ENCODE data around the gene LAYN. TPM values are rescaled to one million over a fixed set of nuclear protein-coding genes. Genes with fewer than 3 reads are reported as not detected.

The LAYN gene
- total RNA-seq, 4 donors from 2014 or later, result 1.5 to 5.1 (median 3.8) TPM

DNA sequence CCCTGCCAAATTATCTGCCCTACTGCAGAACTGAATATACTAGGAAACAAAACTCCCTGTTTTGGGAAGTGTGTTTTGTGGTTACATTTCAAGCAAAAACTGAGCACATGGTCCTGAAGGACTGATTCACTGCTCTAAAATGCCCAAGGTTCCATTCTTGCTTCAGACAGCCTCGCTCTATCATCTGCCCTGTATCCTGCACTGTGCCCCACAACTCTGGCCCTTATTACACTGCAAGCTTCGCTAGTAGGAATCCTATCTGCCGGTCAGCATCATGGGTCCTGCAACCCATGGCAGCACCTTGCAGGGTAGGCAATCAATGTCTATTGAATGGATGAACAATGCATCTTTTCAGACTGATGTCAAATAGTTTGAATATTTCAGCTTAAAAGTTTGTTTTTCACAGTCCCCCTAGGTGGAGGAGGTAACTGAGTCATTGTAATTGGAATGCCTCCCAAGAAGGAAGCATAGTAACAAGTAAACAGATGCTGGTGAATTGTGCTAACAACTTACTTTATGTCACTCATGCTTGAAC, 21.3 kb downstream of the LAYN start:
- no peak for TF ChIP-seq CTCF (IDR thresholded peaks at IDR 0.05; ENCODE audit: low read depth)

GRCh38 chr11:111562692-111563389, 22.3 kb downstream of the LAYN start:
- no peak for TF ChIP-seq CTCF (IDR thresholded peaks at IDR 0.05; ENCODE audit: low read depth)

DNA sequence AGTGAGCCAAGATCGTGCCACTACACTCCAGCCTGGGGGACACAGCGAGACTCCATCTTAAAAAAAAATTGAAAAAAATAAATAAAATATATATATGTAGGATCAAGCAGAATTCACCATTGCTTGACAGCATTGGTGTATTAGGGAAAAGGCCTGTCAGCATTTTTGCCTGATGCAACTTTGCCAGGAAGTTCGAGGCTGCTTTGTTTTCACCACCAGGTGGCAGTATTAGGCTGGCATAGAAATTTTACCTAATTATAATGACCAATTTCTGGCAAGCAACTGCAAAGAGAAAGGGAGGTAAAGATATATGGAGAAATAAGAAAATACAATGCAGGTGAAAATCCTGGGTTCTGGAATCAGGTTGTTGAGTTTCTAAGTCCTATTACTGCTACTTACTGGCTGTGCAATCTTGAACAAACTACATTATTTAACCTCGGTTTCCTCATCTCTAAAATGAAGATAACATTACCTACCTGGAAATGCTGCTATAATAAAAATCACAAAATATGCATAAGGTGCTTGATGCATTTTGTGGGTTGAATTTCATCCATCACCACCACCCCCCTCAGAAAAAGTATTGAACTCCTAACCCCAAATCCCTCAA, 24.7 kb downstream of the LAYN start:
- TF ChIP-seq CTCF (IDR thresholded peaks at IDR 0.05; ENCODE audit: low read depth), result no peak

- TF ChIP-seq CTCF (IDR thresholded peaks at IDR 0.05; ENCODE audit: low read depth), result no peak
These were observed 25.8 kb downstream of the LAYN start for GRCh38 chr11:111566324-111566723.

- no peak for TF ChIP-seq CTCF (IDR thresholded peaks at IDR 0.05; ENCODE audit: low read depth)
These were observed 29.0 kb downstream of the LAYN start for GRCh38 chr11:111569476-111569875.

- no peak for TF ChIP-seq CTCF (IDR thresholded peaks at IDR 0.05; ENCODE audit: low read depth)
These were observed 30.3 kb downstream of the LAYN start for GRCh38 chr11:111570796-111571195.

DNA sequence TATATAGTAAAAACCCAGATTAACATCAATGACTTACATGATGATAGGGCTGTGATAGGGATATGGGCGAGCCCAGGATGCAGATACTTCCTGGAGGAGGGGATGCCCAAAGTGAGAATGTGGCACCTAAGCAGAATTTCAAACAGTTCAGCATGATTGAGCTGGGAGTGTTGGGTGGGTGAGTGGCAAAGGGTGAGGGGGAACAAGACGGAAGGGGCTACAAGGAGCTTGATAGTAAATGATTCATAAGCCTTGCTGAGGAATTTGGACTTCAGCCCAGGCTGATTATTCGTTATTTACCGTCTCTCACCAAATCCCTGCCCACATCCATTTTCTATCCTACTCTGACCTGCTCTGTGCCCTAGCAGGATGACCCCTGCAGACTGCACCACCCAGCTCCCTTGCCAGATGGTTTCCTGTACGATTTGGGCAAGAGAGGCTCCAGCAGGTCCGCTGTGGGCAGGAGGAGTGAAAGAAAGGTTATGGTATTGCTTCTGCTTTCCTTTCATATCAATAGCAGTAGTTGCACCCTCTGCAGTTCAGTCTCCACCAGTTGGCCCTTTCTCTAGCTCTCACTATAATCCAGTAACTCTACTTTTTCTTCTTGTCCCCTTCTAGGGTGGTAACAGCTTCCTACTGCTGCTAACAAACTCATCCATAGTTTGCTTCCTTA, 31.4 kb downstream of the LAYN start:
- no peak for TF ChIP-seq CTCF (IDR thresholded peaks at IDR 0.05; ENCODE audit: low read depth)
